NCI-H2171 (cell line): Measurements from ENCODE around the gene RBFOX1.

Source experiments
- DNase-seq: peaks from one replicate; lab custom pipeline; 2025; lab: John Stamatoyannopoulos, UW

Gene RBFOX1

DNA sequence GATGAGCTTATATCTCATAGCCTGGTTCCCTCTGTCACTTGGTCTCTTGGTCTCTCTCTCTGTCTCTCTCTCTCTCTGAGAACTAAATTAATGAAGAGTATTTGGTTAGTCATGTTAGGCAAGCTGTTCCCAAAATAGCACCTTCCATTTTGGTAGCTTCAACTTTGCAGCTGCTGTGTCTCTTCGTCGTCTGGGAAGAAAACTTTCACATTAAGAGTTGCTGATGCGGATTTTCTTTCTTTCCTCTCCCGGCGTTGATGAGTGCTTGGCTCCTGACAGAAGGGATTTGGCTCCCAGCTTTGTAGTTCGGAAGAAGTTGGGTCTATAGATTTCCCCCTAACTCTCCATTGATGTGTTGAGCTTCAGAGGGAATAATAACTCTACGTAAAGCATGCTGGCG lies at the start of gene RBFOX1:
Gene RBFOX1 (plus strand): TSS at position 235 of the 400 bp plus-strand sequence.
- DNase-seq = no peak

DNA sequence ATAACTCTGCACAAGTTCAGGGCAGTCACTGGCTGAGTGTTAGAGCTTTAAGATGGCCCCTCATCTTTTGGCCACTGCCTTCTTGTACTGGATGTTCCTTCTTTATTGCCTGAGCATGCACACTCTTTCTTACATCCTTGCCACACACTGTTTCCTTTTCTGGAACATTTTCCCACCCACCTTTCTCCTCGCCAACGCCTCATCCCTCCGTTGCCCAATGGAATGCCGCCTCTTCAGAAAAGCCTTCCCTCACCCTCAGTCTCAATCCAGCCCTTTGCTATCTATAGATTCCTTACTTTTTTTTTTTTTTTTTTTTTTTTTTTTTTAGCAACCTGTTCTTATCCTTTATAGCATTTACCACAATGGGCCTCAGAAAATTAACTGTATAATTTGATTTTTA lies 47.9 kb upstream of the RBFOX1 start:
- no peak for DNase-seq

DNA sequence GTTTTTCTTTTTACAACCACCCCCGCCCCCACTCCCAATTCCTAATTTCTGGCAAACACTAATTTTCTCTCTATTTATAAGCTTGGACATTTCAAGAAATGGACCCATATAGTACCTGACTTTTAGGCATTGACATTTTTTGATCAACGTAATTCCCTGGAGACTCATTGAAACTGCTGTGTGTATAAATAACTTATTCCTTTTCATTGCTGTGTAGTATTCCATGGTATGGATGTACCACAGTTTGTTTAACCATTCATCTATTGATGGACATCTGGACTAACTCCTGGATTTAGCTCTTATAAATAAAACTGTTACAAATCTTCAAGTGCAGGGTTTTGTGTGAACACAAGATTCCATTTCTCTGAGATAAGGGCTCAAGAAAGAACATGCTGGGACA lies 47.1 kb upstream of the RBFOX1 start:
- no peak for DNase-seq

DNA sequence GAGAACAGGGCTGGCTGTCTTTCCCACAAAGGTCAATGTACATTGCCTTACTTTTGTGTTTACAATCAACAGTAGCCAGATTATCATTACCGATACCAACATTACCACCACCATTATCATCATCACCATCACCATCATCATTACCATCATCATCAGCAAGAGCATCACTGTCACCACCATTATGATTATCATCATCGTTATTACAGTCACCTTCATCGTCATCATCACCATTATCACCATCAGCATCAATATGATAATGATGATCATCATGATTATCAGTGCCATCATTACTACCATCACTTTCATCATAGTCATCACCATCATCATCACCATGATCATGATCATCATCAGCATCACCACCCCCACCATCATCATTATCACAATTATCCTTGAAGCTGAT lies 43.3 kb upstream of the RBFOX1 start:
- no peak for DNase-seq

DNA sequence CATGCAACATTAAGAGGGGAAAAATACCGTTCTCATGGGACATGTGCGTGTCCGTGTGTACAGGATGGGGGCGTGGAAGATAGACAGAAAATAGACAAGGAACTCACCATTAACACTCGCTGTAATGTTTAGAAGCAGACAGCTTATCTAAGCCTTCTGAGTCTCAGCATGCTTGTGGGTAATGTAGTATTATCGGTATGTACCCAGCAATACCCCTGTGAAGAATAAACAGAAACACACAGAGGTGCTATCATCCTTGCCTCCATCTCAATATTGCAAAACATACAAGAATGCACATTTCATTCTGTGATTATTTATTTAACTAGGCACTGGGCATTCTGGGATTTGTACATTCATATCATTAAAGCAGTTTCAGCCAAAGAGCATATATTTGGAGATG lies 42.0 kb upstream of the RBFOX1 start:
- DNase-seq = no peak

DNA sequence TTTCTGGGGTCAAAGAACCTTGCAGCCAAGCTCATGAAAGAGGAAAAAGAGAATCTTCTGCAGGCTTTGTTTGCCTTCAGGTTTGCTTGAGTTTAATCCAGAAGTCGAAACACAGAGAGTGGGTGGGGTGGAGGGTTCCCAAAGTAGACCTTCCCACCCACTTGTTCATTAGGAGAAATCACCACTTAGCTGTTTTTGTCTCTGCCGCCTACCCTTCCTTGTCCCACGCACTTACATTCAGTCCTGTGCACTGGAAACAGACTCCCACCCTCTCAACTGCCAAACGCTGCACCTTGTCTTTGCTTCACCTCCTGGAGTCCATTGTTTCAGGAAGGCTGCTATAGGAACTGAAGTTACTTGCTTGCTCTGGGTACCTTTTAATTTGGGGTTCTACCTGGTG lies 38.6 kb upstream of the RBFOX1 start:
- DNase-seq = no peak

DNA sequence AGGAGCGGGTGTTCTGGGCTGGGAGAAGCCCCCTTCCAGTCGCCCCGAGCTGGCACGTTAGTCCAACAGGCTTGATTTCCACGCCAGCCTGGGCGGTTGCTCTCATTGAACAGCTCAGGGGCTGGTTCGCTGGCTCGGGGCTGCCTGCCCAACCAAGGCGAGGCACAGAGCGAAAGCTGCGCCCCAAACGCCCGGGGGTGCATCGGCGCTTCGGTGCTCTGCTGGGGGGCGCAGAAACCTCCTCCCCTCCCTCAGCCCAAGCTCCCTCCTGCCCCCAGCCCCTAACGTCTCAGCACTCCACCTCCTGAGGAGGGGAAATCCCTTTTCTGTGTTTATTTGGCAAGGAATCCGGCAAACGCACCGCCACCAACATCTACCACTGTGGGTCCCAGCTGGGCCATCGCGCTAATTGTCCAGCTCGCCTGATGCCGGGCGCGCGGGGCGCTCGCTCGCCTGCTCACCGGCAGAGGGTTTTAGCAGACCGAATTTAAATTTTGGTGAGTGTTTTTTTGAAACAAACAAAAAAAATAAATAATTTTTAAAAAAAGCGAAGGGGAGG lies 29.5 kb upstream of the RBFOX1 start:
- DNase-seq = no peak

DNA sequence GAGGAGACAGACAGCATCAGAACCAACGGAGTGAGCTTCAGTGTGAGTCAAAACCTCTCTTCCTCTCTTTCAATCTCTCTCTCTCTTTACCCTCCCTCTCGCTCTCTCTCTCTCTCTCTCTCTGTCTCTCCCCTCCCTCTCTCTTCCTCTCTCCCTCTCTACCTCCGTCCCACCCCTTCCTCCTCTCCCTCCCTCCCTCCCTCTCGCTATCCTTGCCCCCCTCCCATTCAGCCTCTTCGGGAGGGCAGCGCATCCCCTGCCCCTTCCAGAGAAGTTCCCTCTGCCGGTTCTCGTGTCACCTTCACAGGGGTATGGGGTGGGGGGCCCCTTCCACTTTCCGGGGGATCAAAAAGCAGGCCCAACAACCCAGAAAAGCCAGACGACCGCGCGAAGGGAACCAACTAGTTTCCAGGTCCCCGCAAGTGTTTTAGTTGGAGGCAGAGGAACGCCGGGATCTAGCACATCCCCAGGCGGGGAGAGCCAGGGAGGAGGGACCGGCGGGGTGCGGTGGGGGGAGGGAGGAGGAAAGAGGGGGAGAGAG lies 28.9 kb upstream of the RBFOX1 start:
- DNase-seq = no peak

DNA sequence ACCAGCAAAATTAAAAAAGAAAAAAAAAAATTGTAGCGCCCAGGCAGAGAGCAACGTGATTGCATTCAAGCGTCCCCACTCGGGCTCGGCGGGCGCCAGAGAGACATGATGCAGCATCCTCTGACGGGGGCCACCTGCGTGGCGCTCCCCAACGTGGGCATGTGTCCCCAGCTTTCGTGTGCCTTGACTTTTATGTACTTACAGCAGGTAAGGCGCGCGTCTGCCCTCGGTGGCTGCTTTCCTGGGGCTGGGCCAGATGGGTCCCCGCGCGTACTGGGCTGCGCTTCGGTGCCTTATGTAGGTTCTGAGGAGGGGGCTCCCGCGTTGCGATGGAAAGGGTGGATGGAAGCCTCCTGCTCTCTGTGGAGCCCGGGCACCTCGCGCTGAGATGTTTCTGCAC lies 28.4 kb upstream of the RBFOX1 start:
- no peak for DNase-seq

DNA sequence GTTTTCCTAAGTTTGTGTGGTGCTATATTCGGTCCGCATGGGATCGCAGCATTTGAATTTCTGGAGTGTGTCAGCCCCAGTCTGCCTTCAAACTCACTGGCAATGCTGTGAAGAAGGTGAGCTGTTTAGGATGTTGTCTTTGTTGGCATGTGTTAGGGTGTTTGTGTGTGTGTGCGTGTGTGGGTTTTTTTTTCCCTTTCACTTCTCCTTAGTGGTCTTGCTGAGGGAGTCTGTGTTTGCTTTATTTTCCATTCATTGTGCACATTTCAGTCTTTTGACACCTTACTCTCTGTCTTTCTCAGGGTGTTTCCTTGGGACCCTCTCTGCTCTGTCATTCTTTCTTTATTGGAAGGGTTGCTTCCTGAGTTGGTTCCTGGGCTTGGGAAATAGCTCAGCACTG lies 27.7 kb upstream of the RBFOX1 start:
- DNase-seq = no peak

DNA sequence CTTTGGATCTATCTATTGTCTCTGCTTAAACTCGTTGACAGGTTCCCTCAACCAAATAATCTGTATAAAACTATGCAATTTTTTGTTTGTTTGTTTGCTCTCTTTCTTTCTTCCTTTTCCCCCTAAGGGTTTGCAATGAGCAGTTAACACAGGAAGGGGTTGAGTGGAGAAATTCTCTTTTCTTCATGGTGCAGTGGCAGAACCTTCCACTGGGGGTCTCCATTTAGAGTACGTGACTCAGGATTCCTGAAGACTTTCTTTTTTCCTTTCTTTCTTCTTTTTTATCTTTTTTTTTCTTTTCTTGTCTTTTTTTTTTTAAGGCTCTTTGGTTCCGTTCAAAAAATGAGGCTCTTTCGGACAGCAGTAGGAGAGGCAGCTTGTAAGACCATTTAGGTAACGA lies 19.5 kb upstream of the RBFOX1 start:
- DNase-seq = no peak

DNA sequence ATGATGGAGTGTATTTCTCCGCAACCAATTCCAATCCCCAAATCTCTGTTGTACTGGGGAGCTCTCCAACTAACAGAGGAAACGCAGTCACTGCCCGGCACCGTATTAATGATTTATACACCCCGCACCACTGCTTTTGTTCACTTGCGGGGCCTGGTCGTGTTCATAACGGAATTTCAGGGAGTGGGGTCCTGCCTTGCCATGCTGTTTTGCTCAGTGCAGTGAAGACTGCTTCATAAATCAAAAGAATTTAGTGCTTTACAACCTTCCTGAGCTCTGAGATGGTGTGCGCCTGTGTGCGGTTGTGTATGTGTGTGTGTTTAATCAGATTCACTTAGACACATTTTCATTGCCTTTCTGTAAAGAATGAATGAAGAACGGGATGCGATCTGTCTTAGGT lies 18.5 kb upstream of the RBFOX1 start:
- no peak for DNase-seq

DNA sequence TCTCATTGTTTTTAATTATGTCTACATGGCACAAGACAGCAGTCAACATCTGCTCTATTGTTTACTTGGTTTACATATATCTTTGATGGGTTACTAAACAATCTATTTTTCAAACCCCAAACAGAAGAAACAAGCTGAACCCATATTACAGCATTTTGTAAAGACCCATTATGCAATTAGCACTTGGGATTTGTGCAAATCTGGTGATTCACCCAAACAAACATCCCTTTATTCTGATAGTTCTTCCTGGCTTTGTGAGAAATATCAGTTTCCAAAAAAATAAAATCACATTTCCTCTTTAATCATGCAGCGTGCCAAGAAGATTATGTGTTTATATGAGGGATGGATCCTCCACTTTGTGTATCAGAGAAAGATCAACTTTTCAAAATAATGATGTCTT lies 16.8 kb upstream of the RBFOX1 start:
- DNase-seq = no peak

DNA sequence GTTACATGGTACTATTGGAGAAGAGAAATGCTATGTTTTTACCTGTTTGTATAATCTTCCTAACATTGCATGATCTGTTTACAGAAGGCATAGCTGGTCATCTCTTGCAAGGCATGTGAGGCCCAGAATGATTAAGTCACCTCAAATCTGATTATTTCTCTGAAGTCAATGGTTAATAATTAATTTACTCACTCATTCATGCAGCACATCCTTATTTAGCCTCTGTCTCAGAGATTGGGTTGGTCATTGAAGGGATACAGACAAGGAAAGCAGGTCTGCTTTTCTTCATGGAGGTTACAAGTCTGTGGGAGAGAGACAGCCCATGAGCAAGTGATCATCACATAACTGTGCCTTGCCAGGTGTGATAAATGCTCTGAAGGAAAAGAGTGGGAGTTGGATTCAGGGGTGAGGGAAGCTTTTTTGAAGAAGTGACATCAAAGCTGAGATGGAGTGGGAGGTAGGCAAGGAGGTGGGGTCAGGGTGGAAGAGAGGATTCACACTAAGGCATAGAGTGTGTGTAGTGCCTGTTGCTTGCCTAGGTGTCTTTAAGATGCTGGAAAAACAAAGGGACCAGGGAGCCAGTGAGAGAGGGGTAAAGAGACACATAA lies 16.3 kb upstream of the RBFOX1 start:
- DNase-seq = no peak

DNA sequence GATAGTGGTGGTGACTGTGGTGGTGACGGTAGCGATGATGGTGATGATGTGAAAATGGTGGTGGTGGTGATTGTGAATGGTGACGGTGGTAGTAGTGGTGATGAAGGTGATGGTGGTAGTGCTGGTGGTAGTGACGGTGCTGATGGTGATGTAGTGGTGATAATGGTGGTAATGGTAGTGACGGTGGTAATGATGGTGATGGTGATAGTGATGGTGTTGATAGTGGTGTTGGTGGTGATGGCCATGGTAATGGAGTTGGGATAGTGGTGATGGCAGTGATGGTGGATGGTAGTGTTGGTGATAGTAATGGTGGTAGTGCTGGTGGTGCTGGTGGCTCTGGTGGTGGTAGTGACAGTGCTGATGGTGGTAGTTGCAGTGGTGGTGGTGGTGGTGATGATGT lies 14.7 kb upstream of the RBFOX1 start:
- DNase-seq = no peak

DNA sequence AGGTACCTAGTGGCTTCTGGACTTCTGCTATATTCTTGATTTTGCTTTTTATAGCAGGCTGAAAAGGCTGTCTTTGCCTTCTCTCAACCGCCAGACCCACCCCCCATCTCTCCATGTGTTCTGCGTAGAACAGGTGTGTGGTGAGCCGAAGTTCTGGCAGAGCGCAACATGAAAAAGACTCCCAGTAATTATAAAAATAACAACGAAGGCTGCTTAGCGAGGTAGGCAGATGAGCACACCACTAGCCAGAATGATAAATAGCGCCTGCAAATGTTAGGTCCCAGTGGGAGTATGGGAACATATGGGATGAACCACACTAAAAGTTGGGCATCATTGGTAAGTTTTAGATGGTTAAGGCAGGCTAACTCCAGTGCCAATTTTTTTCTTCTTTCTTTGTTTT lies 14.0 kb upstream of the RBFOX1 start:
- no peak for DNase-seq

DNA sequence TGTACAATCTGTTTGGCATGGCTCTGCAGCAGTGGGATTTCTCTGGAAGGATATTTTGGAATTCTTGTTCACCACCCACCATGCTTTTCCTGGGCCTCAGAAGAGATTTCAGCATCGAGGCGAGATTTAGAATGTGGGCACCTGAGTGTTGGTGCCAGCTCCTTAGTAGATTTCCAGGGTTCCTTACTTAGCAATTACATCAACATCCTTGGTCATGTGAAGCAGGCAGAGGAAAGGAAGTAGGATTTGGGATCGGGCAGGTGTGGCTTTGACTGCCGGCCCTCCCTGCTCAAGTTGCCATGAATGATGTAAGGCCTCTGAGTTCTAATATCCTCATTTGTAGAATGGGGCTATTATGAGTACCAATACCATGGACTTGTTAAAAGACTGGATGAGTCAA lies 13.1 kb upstream of the RBFOX1 start:
- no peak for DNase-seq

DNA sequence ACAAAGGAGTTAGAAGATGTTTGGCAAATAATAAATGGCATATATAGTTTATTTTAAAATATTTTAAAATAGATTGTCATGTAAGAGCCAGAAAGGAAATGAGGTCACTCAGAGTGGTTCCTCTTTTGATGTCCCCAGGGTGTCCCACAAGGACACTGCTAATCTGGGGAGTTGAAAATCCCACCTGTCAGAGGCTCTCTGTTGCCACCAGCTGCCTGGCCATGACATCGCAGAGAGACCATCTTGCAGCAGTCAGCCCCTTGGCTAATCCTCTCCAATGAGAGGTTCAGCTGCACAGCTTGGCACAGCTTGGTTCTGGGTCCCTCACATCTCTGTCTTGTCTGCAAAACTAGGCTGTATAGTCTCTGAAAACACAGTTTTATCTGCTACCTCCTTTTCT lies 11.0 kb upstream of the RBFOX1 start:
- DNase-seq = no peak

DNA sequence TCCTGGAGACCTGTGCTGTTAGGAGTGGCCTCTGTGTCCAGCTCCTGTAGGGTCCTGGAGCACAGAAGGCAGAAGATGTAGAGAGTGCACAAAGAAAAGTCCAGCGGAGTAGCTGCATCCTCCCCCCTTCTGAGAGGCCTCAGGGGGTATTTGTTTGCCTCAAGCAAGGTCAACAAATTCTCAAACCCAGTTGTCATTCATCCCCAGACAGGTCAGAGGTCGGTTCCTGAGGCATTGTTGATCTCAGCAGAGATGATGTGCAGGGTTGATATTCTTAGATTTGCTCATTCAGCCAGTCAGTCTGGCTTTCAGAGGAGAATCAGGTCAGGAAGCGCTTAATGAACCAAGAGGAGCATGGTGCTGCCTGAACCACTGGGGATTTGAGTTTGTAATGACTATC lies 8.3 kb upstream of the RBFOX1 start:
- no peak for DNase-seq

DNA sequence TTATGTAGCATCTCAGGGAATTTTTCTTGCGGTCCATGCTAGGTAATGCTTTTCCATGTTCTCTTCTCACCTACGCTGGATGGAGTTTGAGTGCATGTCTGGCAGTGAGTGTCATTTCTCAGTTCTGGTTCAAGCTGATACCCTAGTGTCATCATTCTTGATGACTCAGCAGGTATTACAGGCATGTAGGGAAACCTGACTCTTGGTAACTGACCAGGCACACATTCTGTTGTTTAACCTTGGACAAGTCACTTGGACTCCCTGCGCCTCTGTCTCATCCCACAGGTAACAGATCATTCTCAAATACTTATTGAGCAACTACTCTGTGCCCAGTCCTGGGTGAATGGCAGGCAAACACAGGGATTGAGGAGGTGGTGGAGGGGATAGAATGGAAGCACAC lies 6.8 kb upstream of the RBFOX1 start:
- DNase-seq = no peak

DNA sequence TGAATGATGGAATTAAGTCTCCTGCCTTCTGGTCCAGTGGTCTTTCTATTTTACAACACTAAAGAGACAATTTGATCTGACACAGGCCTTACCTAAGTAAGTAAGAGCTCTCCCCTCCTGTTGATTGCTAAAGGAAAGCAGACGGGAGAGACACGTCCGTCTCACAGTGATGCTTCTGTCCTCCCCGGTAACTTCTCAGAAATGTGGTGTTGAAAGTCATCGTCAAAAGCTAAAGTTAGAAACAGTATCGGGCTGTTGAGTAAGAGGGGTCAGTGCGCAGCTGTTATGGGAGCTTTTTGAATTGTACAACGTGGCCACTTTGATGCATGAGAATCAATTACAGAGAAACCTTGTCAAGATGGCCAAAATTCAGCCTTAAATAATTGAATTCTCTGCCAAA lies 1.9 kb upstream of the RBFOX1 start:
- DNase-seq = no peak

DNA sequence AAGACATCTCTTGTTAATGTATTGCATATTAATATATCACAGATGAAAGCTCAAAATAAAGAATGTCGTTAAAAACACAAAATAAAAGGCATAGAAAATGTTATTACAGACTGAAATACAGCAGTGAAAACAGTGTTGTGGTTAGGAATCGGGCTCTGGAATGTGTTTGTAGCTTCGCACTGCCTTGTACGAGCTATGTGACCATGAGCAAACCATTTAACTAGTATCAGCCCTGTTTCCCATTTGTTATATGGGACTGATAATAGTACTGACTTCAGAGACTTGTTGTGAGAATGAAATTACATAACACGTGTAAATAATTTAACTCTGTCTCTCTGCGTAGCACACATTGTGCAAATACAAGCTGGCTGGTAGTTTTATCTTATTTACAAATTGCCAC lies 648 bp upstream of the RBFOX1 start:
- DNase-seq = no peak

DNA sequence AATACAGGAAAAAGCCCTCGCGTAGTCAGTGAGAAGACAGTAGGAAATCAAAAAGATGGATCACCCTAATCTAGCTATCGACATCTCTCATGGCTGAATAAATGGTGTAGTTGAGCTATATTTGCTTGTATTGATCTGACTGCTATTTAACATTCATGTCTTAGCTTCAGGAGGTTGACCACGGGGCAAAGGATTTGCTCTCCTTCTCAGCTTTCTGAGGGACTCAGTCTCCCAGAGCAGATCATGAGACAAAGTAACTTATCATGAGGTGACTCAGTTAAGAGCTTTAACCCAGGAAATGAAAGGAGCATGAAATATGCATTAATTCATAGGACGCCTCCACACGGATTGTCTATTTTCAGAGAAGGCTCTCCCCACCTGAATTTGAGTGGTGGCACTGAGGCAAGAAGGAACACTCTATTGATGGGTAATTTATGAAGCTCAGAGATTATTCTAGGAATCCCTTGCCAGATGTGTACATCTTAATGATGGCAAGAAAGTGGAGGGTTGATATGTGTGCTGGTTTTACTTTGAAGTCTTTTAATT lies 608 bp downstream of the RBFOX1 start:
- DNase-seq = no peak
